H1 (cell line): ENCODE results near the gene CUX1. TPM values are rescaled to one million over a fixed set of nuclear protein-coding genes. Genes with fewer than 3 reads are reported as not detected.

Experiments used
- CTCF ChIA-PET: fragments of 300-600 bp; sonication (Branson Sonifier 250); formaldehyde crosslinking; loops from one replicate; lab custom pipeline; 2021; ENCODE audit not compliant: partially characterized antibody; lab: Charles Lee
- POLR2A ChIA-PET: fragments of 300-600 bp; sonication (Branson Sonifier 250); formaldehyde crosslinking; loops from one replicate; lab custom pipeline; 2021; ENCODE audit warnings: inconsistent platforms; ENCODE audit not compliant: partially characterized antibody; lab: Charles Lee
- DNase-seq, 2 experiments: peaks; one replicate each; pipeline versions ENCODE4 v3.0.0 to v3.0.0-alpha.2; 2010 to 2022; ENCODE audit warnings: low spot score in 2 of 2, low read depth in 1 of 2, mixed read lengths in 1 of 2
- FAIRE-seq: peaks from 2 replicates; lab custom pipeline; 2011; peaks lifted over from hg19 to GRCh38; lab: Jason Lieb, UNC
- H2AFZ ChIP-seq: 2 replicates; pipeline ENCODE4 v1.8.1; 2012; ENCODE audit warnings: low read length, inconsistent platforms
- H2AK5ac ChIP-seq: 2 replicates; pipeline ENCODE4 v1.6.1; 2013; ENCODE audit warnings: low read depth, low read length
- H2BK120ac ChIP-seq: replicated peaks from 2 replicates; pipeline ENCODE3; 2013; ENCODE audit warnings: low read depth, low read length, inconsistent platforms
- H2BK12ac ChIP-seq: 2 replicates; pipeline ENCODE4 v1.6.1; 2013; ENCODE audit warnings: low read depth, low read length
- H2BK15ac ChIP-seq: 2 replicates; pipeline ENCODE4 v1.6.1; 2013; ENCODE audit warnings: low read length
- H2BK20ac ChIP-seq: 2 replicates; pipeline ENCODE4 v1.6.1; 2013; ENCODE audit warnings: low read length
- H2BK5ac ChIP-seq: 2 replicates; pipeline ENCODE4 v1.6.1; 2013; ENCODE audit warnings: low read depth, low read length
- H3K14ac ChIP-seq: 2 replicates; pipeline ENCODE4 v1.6.1; 2013; ENCODE audit warnings: inconsistent platforms; ENCODE audit not compliant: insufficient read length
- H3K18ac ChIP-seq: 2 replicates; pipeline ENCODE4 v1.6.1; 2013; ENCODE audit warnings: low read length; ENCODE audit errors: extremely low read depth
- H3K23ac ChIP-seq: 2 replicates; pipeline ENCODE4 v1.6.1; 2013; ENCODE audit warnings: inconsistent platforms; ENCODE audit not compliant: insufficient read length
- H3K23me2 ChIP-seq: 2 replicates; pipeline ENCODE4 v1.6.1; 2013; ENCODE audit warnings: low read depth, low read length
- H3K27ac ChIP-seq: 2 replicates; pipeline ENCODE4 v1.6.1; 2011; ENCODE audit warnings: low read depth, low read length, inconsistent platforms
- H3K27me3 ChIP-seq, 4 experiments: replicated peaks in 1 of 4; 1 replicate in 1 of 4; 2 replicates in 3 of 4; pipeline versions ENCODE4 v1.6.1 to v1.8.1; 2011 to 2013; ENCODE audit warnings: low read length in 3 of 4, mild to moderate bottlenecking in 3 of 4, inconsistent platforms in 2 of 4, mixed read lengths in 2 of 4, moderate library complexity in 1 of 4; ENCODE audit not compliant: control insufficient read depth in 3 of 4, insufficient read depth in 3 of 4; ENCODE audit errors: extremely low read depth in 1 of 4
- H3K36me3 ChIP-seq, 4 experiments: 2 replicates each; pipeline versions ENCODE4 v1.6.1 to v1.8.1; 2011 to 2013; ENCODE audit warnings: mild to moderate bottlenecking in 4 of 4, low read length in 3 of 4, moderate library complexity in 2 of 4, control low read depth in 1 of 4, inconsistent platforms in 1 of 4; ENCODE audit not compliant: insufficient read depth in 4 of 4, control insufficient read depth in 2 of 4
- H3K4ac ChIP-seq: replicated peaks from 2 replicates; pipeline ENCODE3; 2013; ENCODE audit warnings: low read length, low read depth, mixed read lengths, inconsistent platforms; ENCODE audit not compliant: insufficient read length
- H3K4me1 ChIP-seq, 4 experiments: replicated peaks in 1 of 4; 1 replicate in 1 of 4; 2 replicates in 3 of 4; pipeline versions ENCODE4 v1.6.1 to v1.8.1; 2011 to 2013; ENCODE audit warnings: low read length in 3 of 4, inconsistent platforms in 2 of 4, mixed read lengths in 1 of 4; ENCODE audit not compliant: insufficient read depth in 4 of 4, control insufficient read depth in 3 of 4
- H3K4me2 ChIP-seq, 2 experiments: 2 replicates each; pipeline versions ENCODE4 v1.6.1 to v1.8.1; 2011 to 2013; ENCODE audit warnings: low read depth in 2 of 2, low read length in 2 of 2, control low read depth in 1 of 2, inconsistent platforms in 1 of 2, mild to moderate bottlenecking in 1 of 2; ENCODE audit not compliant: insufficient read depth in 1 of 2
- H3K4me3 ChIP-seq, 4 experiments: fragments of 200-600, 300-600 bp in 1 of 4; sonication (generic), shearing (Covaris generic), sonication (Bioruptor Twin) in 1 of 4; 2 replicates each; pipeline versions ENCODE4 v1.5.1 to v1.8.1; 2011 to 2016; ENCODE audit warnings: low read length in 4 of 4, low read depth in 3 of 4, control low read depth in 2 of 4, inconsistent platforms in 2 of 4, mild to moderate bottlenecking in 2 of 4, mixed read lengths in 1 of 4, moderate library complexity in 1 of 4; ENCODE audit not compliant: insufficient read depth in 2 of 4; ENCODE audit errors: extremely low read depth in 1 of 4
- H3K56ac ChIP-seq: replicated peaks from 2 replicates; pipeline ENCODE3; 2013; ENCODE audit warnings: low read depth, mild to moderate bottlenecking, mixed read lengths, low read length, inconsistent platforms; ENCODE audit not compliant: insufficient read length
- H3K79me1 ChIP-seq: 2 replicates; pipeline ENCODE4 v1.6.1; 2013; ENCODE audit warnings: low read depth, low read length, control low read depth
- H3K79me2 ChIP-seq, 2 experiments: 2 replicates each; pipeline versions ENCODE4 v1.6.1 to v1.8.1; 2012 to 2013; ENCODE audit warnings: low read length in 2 of 2, mild to moderate bottlenecking in 2 of 2, inconsistent platforms in 1 of 2; ENCODE audit not compliant: insufficient read depth in 2 of 2, control insufficient read depth in 1 of 2
- H3K9ac ChIP-seq, 4 experiments: replicated peaks in 1 of 4; 1 replicate in 1 of 4; 2 replicates in 3 of 4; pipeline versions ENCODE4 v1.6.1 to v1.8.1; 2011 to 2013; ENCODE audit warnings: low read depth in 3 of 4, low read length in 3 of 4, control low read depth in 2 of 4, mild to moderate bottlenecking in 2 of 4, moderate library complexity in 2 of 4, inconsistent platforms in 1 of 4; ENCODE audit errors: extremely low read depth in 1 of 4
- H3K9me3 ChIP-seq, 2 experiments: 2 replicates each; pipeline versions ENCODE4 v1.6.1 to v1.8.1; 2012 to 2013; ENCODE audit warnings: mild to moderate bottlenecking in 2 of 2, moderate library complexity in 2 of 2, control low read depth in 1 of 2, inconsistent platforms in 1 of 2, low read depth in 1 of 2, low read length in 1 of 2, mixed read lengths in 1 of 2; ENCODE audit not compliant: insufficient read depth in 2 of 2
- H4K20me1 ChIP-seq, 2 experiments: replicated peaks in 1 of 2; 2 replicates each; pipeline versions ENCODE3 to v1.8.1; 2011 to 2013; ENCODE audit warnings: inconsistent platforms in 2 of 2, low read length in 2 of 2, mild to moderate bottlenecking in 1 of 2; ENCODE audit not compliant: insufficient read depth in 2 of 2, control insufficient read depth in 1 of 2
- H4K5ac ChIP-seq: 2 replicates; pipeline ENCODE4 v1.6.1; 2013; ENCODE audit warnings: low read length, low read depth, mixed read lengths, inconsistent platforms; ENCODE audit not compliant: insufficient read length
- H4K8ac ChIP-seq: 2 replicates; pipeline ENCODE4 v1.8.0; 2013; ENCODE audit warnings: mild to moderate bottlenecking, moderate library complexity, low read length, inconsistent platforms; ENCODE audit not compliant: insufficient read depth; ENCODE audit errors: extremely low read depth
- H4K91ac ChIP-seq: replicated peaks from 2 replicates; pipeline ENCODE3; 2013; ENCODE audit warnings: low read length, mixed read lengths, inconsistent platforms; ENCODE audit not compliant: insufficient read length
- BCL11A ChIP-seq, 2 experiments: IDR thresholded peaks; one replicate each; pipeline ENCODE4 v1.6.1; 2011; ENCODE audit warnings: low read depth in 2 of 2, low read length in 2 of 2, mild to moderate bottlenecking in 2 of 2
- CHD2 ChIP-seq: IDR thresholded peaks from 2 replicates; pipeline ENCODE4 v1.6.1; 2012; ENCODE audit warnings: low read length, improper control_type of control experiment
- CTBP2 ChIP-seq: IDR thresholded peaks from 2 replicates; pipeline ENCODE4 v1.7.0; 2011; ENCODE audit warnings: borderline replicate concordance, mild to moderate bottlenecking, moderate library complexity, mixed read lengths, low read length; ENCODE audit not compliant: insufficient read depth, insufficient read length
- EGR1 ChIP-seq: IDR thresholded peaks from 2 replicates; pipeline ENCODE4 v1.6.1; 2011; ENCODE audit warnings: low read depth, low read length, borderline replicate concordance
- GABPA ChIP-seq: IDR thresholded peaks from 2 replicates; pipeline ENCODE4 v1.6.1; 2011; ENCODE audit warnings: mild to moderate bottlenecking, low read length, moderate library complexity, borderline replicate concordance; ENCODE audit not compliant: insufficient read depth
- HDAC2 ChIP-seq, 2 experiments: fragments of 300-600 bp in 1 of 2; sonication (generic) in 1 of 2; IDR thresholded peaks; 2 replicates each; pipeline ENCODE4 v1.6.1; 2011 to 2012; ENCODE audit warnings: low read depth in 2 of 2, low read length in 2 of 2, mild to moderate bottlenecking in 2 of 2, moderate library complexity in 2 of 2, borderline replicate concordance in 1 of 2, inconsistent platforms in 1 of 2
- NRF1 ChIP-seq: IDR thresholded peaks from 2 replicates; pipeline ENCODE4 v1.6.1; 2011; ENCODE audit warnings: mild to moderate bottlenecking, low read depth, low read length, improper control_type of control experiment
- RAD21 ChIP-seq, 2 experiments: IDR thresholded peaks in 1 of 2; conservative IDR thresholded peaks in 1 of 2; 2 replicates each; pipeline ENCODE4 v1.6.1; 2011; ENCODE audit warnings: low read depth in 2 of 2, low read length in 2 of 2, improper control_type of control experiment in 1 of 2, inconsistent platforms in 1 of 2, mild to moderate bottlenecking in 1 of 2, moderate library complexity in 1 of 2
- SIN3A ChIP-seq, 2 experiments: IDR thresholded peaks in 1 of 2; conservative IDR thresholded peaks in 1 of 2; 2 replicates each; pipeline ENCODE4 v1.6.1; 2011 to 2012; ENCODE audit warnings: low read length in 2 of 2, improper control_type of control experiment in 1 of 2, low read depth in 1 of 2, mild to moderate bottlenecking in 1 of 2
- SP4 ChIP-seq: IDR thresholded peaks from 2 replicates; pipeline ENCODE4 v1.6.1; 2012; ENCODE audit warnings: low read length, inconsistent platforms
- TBP ChIP-seq: IDR thresholded peaks from 2 replicates; pipeline ENCODE4 v1.6.1; 2011; ENCODE audit warnings: low read depth, low read length, improper control_type of control experiment
- TEAD4 ChIP-seq: IDR thresholded peaks from 2 replicates; pipeline ENCODE4 v1.6.1; 2012; ENCODE audit warnings: low read depth, low read length, inconsistent platforms, mixed read lengths
- WGBS, 2 experiments: shearing (Covaris generic) in 1 of 2; methylation state at CpG; one replicate each; pipeline versions ENCODE4 v1.1.6 to v1.1.7; 2013 to 2015; ENCODE audit warnings: low lambda C conversion rate in 2 of 2, mixed read lengths in 2 of 2, inconsistent platforms in 1 of 2, low coverage in 1 of 2, missing lambda C conversion rate in 1 of 2; ENCODE audit not compliant: insufficient replicate concordance in 2 of 2, insufficient coverage in 1 of 2, insufficient read length in 1 of 2; ENCODE audit errors: extremely low coverage in 1 of 2, missing lambda C conversion rate in 1 of 2; 5-methylcytosine and 5-hydroxymethylcytosine counted together
- polyA plus RNA-seq, 7 experiments: library from polyadenylated mRNA; depleted of rRNA in 3 of 7; stranded (reverse) in 5 of 7; unstranded in 2 of 7; fragments of >200 nt in 5 of 7; fragments of 200-250 nt in 2 of 7; gene quantifications; 1 replicate in 5 of 7; 2 replicates in 1 of 7; 4 replicates in 1 of 7; pipeline versions ENCODE4 v1.2.1 to v1.2.3, GENCODE V29; 2011 to 2013; ENCODE audit warnings: missing spikeins in 2 of 7, mixed read lengths in 2 of 7
- total RNA-seq: library from RNA; stranded (reverse); fragmentation: NEBNext Ultra II Directional; extraction: Animal tissue kit (Norgen Biotek cat#: 25700); gene quantifications from 2 replicates; pipeline ENCODE4 v1.2.1, GENCODE V29; 2021

Gene CUX1
- total and polyA plus RNA-seq, 2 of the 8 experiments (the other 6 are each of a cell fraction or from before 2014, with no cell fraction given): 21.6 to 65.9 TPM

DNA sequence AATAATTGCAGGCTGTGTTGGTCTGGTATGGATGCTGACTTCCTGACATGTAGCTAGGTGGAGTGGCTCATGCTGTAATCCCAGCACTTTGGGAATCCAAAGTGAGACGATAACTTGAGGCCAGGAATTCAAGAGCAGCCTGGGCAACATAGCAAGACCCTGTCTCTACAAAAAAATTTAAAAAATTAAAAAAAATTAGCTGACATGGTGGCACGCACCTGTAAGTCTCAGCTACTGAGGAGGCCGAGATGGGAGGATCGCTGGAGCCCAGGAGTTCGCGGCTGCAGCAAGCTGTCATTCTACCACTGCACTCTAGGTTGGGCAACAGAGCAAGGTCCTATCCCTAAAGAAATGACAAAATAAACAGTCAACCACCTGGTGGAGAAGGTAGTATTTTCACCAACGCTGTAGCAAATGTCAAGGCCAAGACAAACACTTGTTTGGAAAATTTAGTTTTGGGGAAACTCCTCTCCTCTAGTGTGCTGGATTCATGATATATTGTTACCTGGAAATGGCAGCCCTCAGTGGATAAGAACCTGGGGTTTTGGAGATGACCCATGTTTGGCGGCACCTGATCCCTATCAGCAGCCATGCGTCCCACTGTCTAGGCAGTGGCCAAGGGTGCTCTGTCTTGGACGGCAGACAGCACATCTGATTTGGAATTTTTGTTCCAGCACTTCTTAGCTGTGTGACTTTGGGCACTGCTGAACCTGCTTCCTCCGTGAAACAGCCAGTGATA, 29.5 kb downstream of the CUX1 start:
- Histone ChIP-seq H2AK5ac (no peak overlapping the region), H3K4ac (no peak overlapping the region), H3K79me2 (peaks cover 51 to 95% of the 10 kb centered on the region in 2 experiments), H4K8ac (no peak overlapping the region), H3K27ac (no peak overlapping the region), H3K4me1 (peaks cover 0 to 6% (median 1%) of the 10 kb centered on the region in 4 experiments; a peak in 4 of 7 replicates), H2AFZ (no peak overlapping the region), H4K5ac (no peak overlapping the region), H2BK120ac (no peak overlapping the region), H4K91ac (no peak overlapping the region), H3K9ac (no peak overlapping the region), H2BK12ac (no peak overlapping the region), H2BK5ac (no peak overlapping the region), H2BK15ac (no peak overlapping the region), H3K14ac (no peak overlapping the region), H3K23ac (no peak overlapping the region), H3K18ac (no peak overlapping the region), H3K36me3 (peaks cover 0 to 8% (median 3%) of the 10 kb centered on the region in 4 experiments; a peak in 3 of 8 replicates), H3K4me3 (no peak overlapping the region), H3K23me2 (no peaks in the 10 kb centered on the region), H2BK20ac (no peak overlapping the region), H3K56ac (no peak overlapping the region), H3K4me2 (no peak overlapping the region), H3K79me1 (peaks cover 18% of the 10 kb centered on the region), H3K27me3 (no peaks in the 10 kb centered on the region), H4K20me1 (peaks cover 6 to 13% of the 10 kb centered on the region in 2 experiments), H3K9me3 (peaks cover 13% of the 10 kb centered on the region in 2 experiments)
- DNase-seq (no peak), FAIRE-seq (no peak)
- CTCF ChIA-PET: interaction anchor here (0.9 to 1.5 kb wide), 3 partner anchors 18 to 390 kb away, joined by 3 read pairs; no protein-coding TSS in a partner anchor
- 95% methylated on average over 11 of the region's 11 CpGs; no CpG with 5 or more reads in 1 of the 2 experiments for WGBS, 2 experiments
- POLR2A ChIA-PET: interaction anchor here (1.1 kb wide), 1 partner anchor 12 kb away, joined by 3 read pairs; no protein-coding TSS in a partner anchor
- TF ChIP-seq TBP (no peak), TEAD4 (no peak), CHD2 (no peak), SIN3A (conservative IDR thresholded peaks at IDR 0.05 in 1 of 2, IDR thresholded peaks at IDR 0.05 in 1 of 2; ENCODE audit: low read depth in 1 of 2, low read length in 2 of 2) (no peak), GABPA (no peak), HDAC2 (IDR thresholded peaks at IDR 0.05; ENCODE audit: borderline replicate concordance in 1 of 2, low read depth in 2 of 2, low read length in 2 of 2) (no peak), EGR1 (no peak), NRF1 (no peak), SP4 (no peak), RAD21 (IDR thresholded peaks at IDR 0.05 in 1 of 2, conservative IDR thresholded peaks at IDR 0.05 in 1 of 2; ENCODE audit: low read depth in 2 of 2, low read length in 2 of 2) (no peak), CTBP2 (no peak), BCL11A (IDR thresholded peaks at IDR 0.05; ENCODE audit: low read depth in 2 of 2, low read length in 2 of 2) (no peak)
